Measurements from ENCODE around the gene NUB1. TPM values are rescaled to one million over a fixed set of nuclear protein-coding genes. Genes with fewer than 3 reads are reported as not detected.

Gene NUB1
- total and polyA plus RNA-seq, 5 donors from 2014 or later: 51.0 to 65.2 (median 53.8) TPM

- Histone ChIP-seq H3K9me3 (ENCODE audit: control insufficient read depth in 2 of 2, low read length in 2 of 2) (no peaks in the 10 kb centered on the region), H3K4me3 (ENCODE audit: low read depth, low read length) (no peak overlapping the region), H3K36me3 (ENCODE audit: control insufficient read depth, insufficient read depth, low read length) (peaks cover 9% of the 10 kb centered on the region), H3K27me3 (ENCODE audit: control insufficient read depth, insufficient read depth, low read length) (peaks cover 11% of the 10 kb centered on the region), H3K27ac (ENCODE audit: insufficient read depth, low read length, poor library complexity, severe bottlenecking) (no peak overlapping the region), H3K4me1 (ENCODE audit: control insufficient read depth, insufficient read depth, low read length, poor library complexity, severe bottlenecking) (peaks cover 19% of the 10 kb centered on the region)
- peaks cover 14% of the 10 kb centered on the region for H3K36me3 Mint-ChIP-seq
- peaks cover 27% of the 10 kb centered on the region for H3K27me3 Mint-ChIP-seq
- no peaks in the 10 kb centered on the region for H3K9me3 Mint-ChIP-seq
- peaks cover 0 to 12% (median 6%) of the 10 kb centered on the region in 4 donors for H3K4me1 Mint-ChIP-seq
- ATAC-seq (ENCODE audit: low read depth in 2 of 2) (peak in 1 of 2 donors; percentile 22), DNase-seq (peak in 2 of 3 donors; percentile 8 to 18)
- H3K27ac Mint-ChIP-seq: peak overlapping the region in 1 of 3 donors; percentile 71
- H3K4me3 Mint-ChIP-seq: peak overlapping the region in 2 of 4 donors; percentile 46 to 77
Measured at GRCh38 chr7:151382079-151382885, 40.7 kb downstream of the NUB1 start.

GRCh38 chr7:151383638-151384351 lies 42.2 kb downstream of the NUB1 start:
- Histone ChIP-seq H3K4me3 (ENCODE audit: low read depth, low read length) (no peak overlapping the region), H3K4me1 (ENCODE audit: control insufficient read depth, insufficient read depth, low read length, poor library complexity, severe bottlenecking) (peaks cover 19% of the 10 kb centered on the region), H3K9me3 (ENCODE audit: control insufficient read depth in 2 of 2, low read length in 2 of 2) (no peaks in the 10 kb centered on the region), H3K36me3 (ENCODE audit: control insufficient read depth, insufficient read depth, low read length) (no peaks in the 10 kb centered on the region), H3K27ac (ENCODE audit: insufficient read depth, low read length, poor library complexity, severe bottlenecking) (no peak overlapping the region), H3K27me3 (ENCODE audit: control insufficient read depth, insufficient read depth, low read length) (peaks cover 11% of the 10 kb centered on the region)
- peaks cover 0 to 12% (median 3%) of the 10 kb centered on the region in 4 donors for H3K4me1 Mint-ChIP-seq
- H3K4me3 Mint-ChIP-seq: peak overlapping the region in 1 of 4 donors; percentile 11
- no peak for DNase-seq
- no peak for ATAC-seq (ENCODE audit: low read depth in 2 of 2)
- peaks cover 28% of the 10 kb centered on the region for H3K27me3 Mint-ChIP-seq
- H3K27ac Mint-ChIP-seq: no peak overlapping the region
- no peaks in the 10 kb centered on the region for H3K9me3 Mint-ChIP-seq
- peaks cover 5% of the 10 kb centered on the region for H3K36me3 Mint-ChIP-seq

GRCh38 chr7:151384352-151384697 lies 42.7 kb downstream of the NUB1 start:
- Mint-ChIP-seq H3K9me3 (no peaks in the 10 kb centered on the region), H3K36me3 (peaks cover 5% of the 10 kb centered on the region), H3K4me3 (peak overlapping the region in 1 of 4 donors; percentile 11), H3K27me3 (peaks cover 34% of the 10 kb centered on the region), H3K4me1 (peaks cover 0 to 12% (median 3%) of the 10 kb centered on the region in 4 donors), H3K27ac (no peak overlapping the region)
- ATAC-seq (ENCODE audit: low read depth in 2 of 2): no peak
- Histone ChIP-seq H3K4me1 (ENCODE audit: control insufficient read depth, insufficient read depth, low read length, poor library complexity, severe bottlenecking) (peaks cover 19% of the 10 kb centered on the region), H3K27me3 (ENCODE audit: control insufficient read depth, insufficient read depth, low read length) (peaks cover 11% of the 10 kb centered on the region), H3K4me3 (ENCODE audit: low read depth, low read length) (no peak overlapping the region), H3K27ac (ENCODE audit: insufficient read depth, low read length, poor library complexity, severe bottlenecking) (no peak overlapping the region), H3K9me3 (ENCODE audit: control insufficient read depth in 2 of 2, low read length in 2 of 2) (no peaks in the 10 kb centered on the region), H3K36me3 (ENCODE audit: control insufficient read depth, insufficient read depth, low read length) (no peaks in the 10 kb centered on the region)
- DNase-seq: no peak

- Histone ChIP-seq H3K27me3 (ENCODE audit: control insufficient read depth, insufficient read depth, low read length) (peaks cover 11% of the 10 kb centered on the region), H3K9me3 (ENCODE audit: control insufficient read depth in 2 of 2, low read length in 2 of 2) (no peaks in the 10 kb centered on the region), H3K4me3 (ENCODE audit: low read depth, low read length) (no peak overlapping the region), H3K36me3 (ENCODE audit: control insufficient read depth, insufficient read depth, low read length) (no peaks in the 10 kb centered on the region), H3K4me1 (ENCODE audit: control insufficient read depth, insufficient read depth, low read length, poor library complexity, severe bottlenecking) (peaks cover 19% of the 10 kb centered on the region), H3K27ac (ENCODE audit: insufficient read depth, low read length, poor library complexity, severe bottlenecking) (no peak overlapping the region)
- DNase-seq: no peak
- Mint-ChIP-seq H3K36me3 (peaks cover 5% of the 10 kb centered on the region), H3K27ac (no peak overlapping the region), H3K4me3 (no peak overlapping the region), H3K9me3 (no peaks in the 10 kb centered on the region), H3K27me3 (peaks cover 37% of the 10 kb centered on the region), H3K4me1 (peaks cover 0 to 12% (median 3%) of the 10 kb centered on the region in 4 donors)
- ATAC-seq (ENCODE audit: low read depth in 2 of 2): no peak
Measured at GRCh38 chr7:151384776-151385625, 43.4 kb downstream of the NUB1 start.

- Mint-ChIP-seq H3K9me3 (no peaks in the 10 kb centered on the region), H3K27me3 (peaks cover 36% of the 10 kb centered on the region), H3K27ac (no peak overlapping the region), H3K36me3 (peaks cover 5% of the 10 kb centered on the region), H3K4me1 (peaks cover 0 to 14% (median 3%) of the 10 kb centered on the region in 4 donors), H3K4me3 (no peak overlapping the region)
- no peak for ATAC-seq (ENCODE audit: low read depth in 2 of 2)
- Histone ChIP-seq H3K4me3 (ENCODE audit: low read depth, low read length) (no peak overlapping the region), H3K27me3 (ENCODE audit: control insufficient read depth, insufficient read depth, low read length) (peaks cover 11% of the 10 kb centered on the region), H3K4me1 (ENCODE audit: control insufficient read depth, insufficient read depth, low read length, poor library complexity, severe bottlenecking) (peaks cover 18% of the 10 kb centered on the region), H3K27ac (ENCODE audit: insufficient read depth, low read length, poor library complexity, severe bottlenecking) (no peak overlapping the region), H3K36me3 (ENCODE audit: control insufficient read depth, insufficient read depth, low read length) (no peaks in the 10 kb centered on the region), H3K9me3 (ENCODE audit: control insufficient read depth in 2 of 2, low read length in 2 of 2) (no peaks in the 10 kb centered on the region)
- no peak for DNase-seq
Measured at GRCh38 chr7:151385626-151386300, 44.2 kb downstream of the NUB1 start.

GRCh38 chr7:151386301-151387160 lies 44.9 kb downstream of the NUB1 start:
- peak overlapping the region in 1 of 3 donors; percentile 56 for H3K27ac Mint-ChIP-seq
- Histone ChIP-seq H3K4me3 (ENCODE audit: low read depth, low read length) (no peak overlapping the region), H3K4me1 (ENCODE audit: control insufficient read depth, insufficient read depth, low read length, poor library complexity, severe bottlenecking) (peaks cover 11% of the 10 kb centered on the region), H3K36me3 (ENCODE audit: control insufficient read depth, insufficient read depth, low read length) (no peaks in the 10 kb centered on the region), H3K27ac (ENCODE audit: insufficient read depth, low read length, poor library complexity, severe bottlenecking) (no peak overlapping the region), H3K9me3 (ENCODE audit: control insufficient read depth in 2 of 2, low read length in 2 of 2) (no peaks in the 10 kb centered on the region), H3K27me3 (ENCODE audit: control insufficient read depth, insufficient read depth, low read length) (peaks cover 11% of the 10 kb centered on the region)
- H3K9me3 Mint-ChIP-seq: no peaks in the 10 kb centered on the region
- peaks cover 32% of the 10 kb centered on the region for H3K27me3 Mint-ChIP-seq
- H3K36me3 Mint-ChIP-seq: peaks cover 5% of the 10 kb centered on the region
- no peak for DNase-seq
- no peak for ATAC-seq (ENCODE audit: low read depth in 2 of 2)
- peaks cover 0 to 12% (median 3%) of the 10 kb centered on the region in 4 donors for H3K4me1 Mint-ChIP-seq
- H3K4me3 Mint-ChIP-seq: no peak overlapping the region
